HS-27A (cell line): ENCODE measurements around the gene GUCY1A2.
"Not testable (repeated sequence)": the region's sequence is repeated elsewhere in the genome, so short reads cannot be mapped to it uniquely, and the experiment has no call there.

Experiments used
- DNase-seq: peaks from one replicate; pipeline ENCODE4 v3.0.0-alpha.2; 2012; ENCODE audit warnings: low read depth, missing footprints

The GUCY1A2 gene

GRCh38 chr11:106939157-106939556 lies 79.1 kb downstream of the GUCY1A2 start:
- no peak for DNase-seq

DNA sequence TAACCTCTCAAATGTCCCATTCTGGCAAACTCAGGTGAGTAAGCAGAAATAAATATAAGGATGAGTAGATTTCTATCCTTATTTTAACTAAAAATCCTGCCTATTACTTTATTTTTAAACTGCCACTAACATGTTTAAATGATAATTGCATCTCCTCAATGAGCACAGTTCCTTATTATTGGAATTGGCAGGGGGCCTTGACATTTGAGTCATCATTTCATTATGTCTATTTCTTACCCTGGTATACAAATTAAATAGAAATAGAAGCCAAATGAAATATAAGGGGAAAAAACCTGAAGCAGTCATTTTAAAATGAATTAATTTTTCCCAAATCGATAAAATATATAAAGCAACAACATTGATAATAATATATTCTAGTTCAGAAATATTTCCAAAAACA lies 81.2 kb downstream of the GUCY1A2 start:
- DNase-seq, result no peak

DNA sequence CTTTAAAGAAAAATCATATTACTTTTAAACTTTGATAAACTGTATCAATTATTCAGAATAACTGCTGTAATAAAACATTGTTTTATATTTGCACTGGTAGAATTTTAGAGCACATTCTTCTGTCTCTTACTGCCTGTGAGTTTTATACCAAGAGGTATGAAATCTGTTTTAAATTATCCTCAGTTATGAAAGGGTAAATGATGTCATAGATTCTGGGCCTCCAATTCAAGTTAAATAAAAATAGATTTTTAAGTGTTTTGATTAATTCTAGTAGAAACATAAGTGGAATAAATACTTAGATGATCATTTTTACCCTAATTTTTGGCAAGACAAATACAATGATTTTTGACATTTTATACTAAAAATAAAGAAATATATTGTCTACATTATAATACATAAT lies 93.0 kb downstream of the GUCY1A2 start:
- DNase-seq, result no peak

DNA sequence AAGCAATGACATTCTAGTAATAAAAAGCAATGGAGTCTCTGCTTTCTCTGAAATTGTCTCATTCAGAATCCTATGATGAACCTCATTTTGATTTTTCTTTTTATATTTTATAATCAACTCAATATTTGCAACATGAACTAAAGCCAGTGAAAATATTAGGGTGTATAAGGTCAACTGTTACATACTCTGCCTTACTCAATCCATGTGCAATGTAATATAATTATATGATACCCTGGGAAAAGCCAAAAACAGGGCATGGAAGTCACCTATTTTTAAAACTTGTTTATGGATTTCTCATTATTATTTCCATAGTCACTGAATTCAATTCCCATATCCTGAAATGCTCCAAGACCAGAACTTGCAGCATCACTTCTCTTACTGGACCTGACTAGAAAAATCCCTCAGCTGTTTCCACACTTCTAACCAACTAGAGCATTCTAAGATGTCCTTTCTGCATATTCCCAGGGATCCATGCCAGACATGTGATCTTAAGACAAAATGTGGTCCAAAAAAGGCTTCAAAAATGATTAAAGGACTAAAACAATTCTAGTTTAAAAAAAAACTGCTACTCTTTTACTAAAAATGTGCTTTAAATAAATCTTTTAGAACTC lies 97.3 kb downstream of the GUCY1A2 start:
- no peak for DNase-seq

GRCh38 chr11:106917973-106918372 lies 100.3 kb downstream of the GUCY1A2 start:
- no peak for DNase-seq

DNA sequence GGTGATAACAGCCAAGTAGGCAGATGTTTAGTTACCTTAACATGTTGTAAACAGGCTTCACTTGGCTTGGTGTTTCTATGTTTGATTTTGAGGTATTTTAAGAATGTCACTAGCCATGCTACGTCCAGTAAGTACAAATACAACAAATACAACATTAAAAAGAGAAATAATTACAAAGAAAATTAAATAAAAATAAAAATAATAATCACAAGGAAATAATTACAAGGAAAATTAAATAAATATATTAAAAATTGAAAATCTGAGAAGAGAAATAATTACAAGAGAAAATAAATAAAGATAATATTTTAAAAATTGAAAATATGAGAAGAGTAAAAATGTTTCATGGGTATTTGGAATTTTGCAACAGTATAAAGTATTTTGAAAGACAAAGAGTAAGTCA lies 103.9 kb downstream of the GUCY1A2 start:
- no peak for DNase-seq

DNA sequence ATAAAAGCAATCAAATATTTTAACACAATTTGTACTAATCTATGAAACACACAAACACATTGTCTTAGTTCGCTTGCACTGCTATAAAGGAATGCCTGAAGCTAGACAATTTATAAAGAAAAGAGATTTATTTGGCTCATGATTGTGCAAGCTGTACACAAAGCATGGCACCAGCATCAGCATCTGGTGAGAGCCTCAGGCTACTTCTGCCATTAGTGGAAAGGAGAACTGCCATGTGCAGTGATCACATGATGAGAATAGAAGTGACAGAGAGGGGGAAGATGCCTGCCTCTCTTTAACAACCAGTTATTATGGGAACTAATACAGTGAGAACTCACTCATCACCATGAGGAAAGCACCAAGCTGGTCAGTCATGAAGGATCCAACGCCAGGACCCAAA lies 105.1 kb downstream of the GUCY1A2 start:
- no peak for DNase-seq

GRCh38 chr11:106904826-106905225 lies 113.5 kb downstream of the GUCY1A2 start:
- DNase-seq, result no peak

- no peak for DNase-seq
These were observed 128.6 kb downstream of the GUCY1A2 start for GRCh38 chr11:106889718-106890117.

GRCh38 chr11:106888386-106888785 lies 129.9 kb downstream of the GUCY1A2 start:
- DNase-seq, result no peak

DNA sequence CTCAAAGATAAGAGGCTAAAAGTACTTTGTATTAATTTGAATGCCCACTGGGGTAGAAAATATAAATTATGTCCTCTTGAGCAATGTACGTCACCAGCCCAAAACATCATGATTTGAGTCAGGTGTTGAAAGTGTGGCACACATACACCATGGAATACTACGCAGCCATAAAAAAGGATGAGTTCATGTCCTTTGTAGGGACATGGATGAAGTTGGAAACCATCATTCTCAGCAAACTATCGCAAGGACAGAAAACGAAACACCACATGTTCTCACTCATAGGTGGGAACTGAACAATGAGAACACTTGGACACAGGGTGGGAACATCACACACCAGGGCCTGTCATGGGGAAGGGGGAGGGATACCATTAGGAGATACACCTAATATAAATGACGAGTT lies 134.6 kb downstream of the GUCY1A2 start:
- not testable (repeated sequence) for DNase-seq

DNA sequence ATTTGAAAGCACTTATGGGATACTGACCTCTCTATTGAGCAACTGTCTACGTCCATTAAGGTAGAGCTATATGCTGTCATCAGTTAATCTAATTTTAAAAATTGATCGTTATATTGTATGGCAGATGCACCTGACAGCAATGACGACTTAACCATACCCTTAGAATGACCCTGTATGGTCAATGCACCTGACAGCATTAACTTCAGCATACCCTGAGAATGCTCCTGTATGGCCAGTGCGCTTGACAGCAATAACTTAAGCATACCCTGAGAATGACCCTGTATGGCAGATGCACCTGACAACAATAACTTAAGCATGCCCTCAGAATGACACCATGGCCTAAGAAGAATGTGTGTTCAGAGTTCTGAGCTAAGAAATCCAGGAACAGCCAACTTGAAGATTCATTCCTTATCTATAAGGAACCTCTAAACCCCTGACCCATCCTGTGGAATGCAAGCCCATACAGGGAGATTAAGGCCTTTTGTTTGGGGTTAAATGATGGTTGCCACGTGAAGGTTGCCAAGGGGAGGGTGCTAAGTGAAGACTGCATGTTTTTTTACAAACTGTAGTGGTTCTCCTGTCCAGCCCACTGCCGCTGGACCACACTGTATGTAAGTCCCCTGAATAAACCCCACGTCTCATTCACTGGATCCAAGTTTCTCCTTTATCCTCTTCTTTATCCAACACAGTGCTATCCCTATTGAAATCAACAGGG lies 138.3 kb downstream of the GUCY1A2 start:
- no peak for DNase-seq

GRCh38 chr11:106879029-106879428 lies 139.2 kb downstream of the GUCY1A2 start:
- no peak for DNase-seq

DNA sequence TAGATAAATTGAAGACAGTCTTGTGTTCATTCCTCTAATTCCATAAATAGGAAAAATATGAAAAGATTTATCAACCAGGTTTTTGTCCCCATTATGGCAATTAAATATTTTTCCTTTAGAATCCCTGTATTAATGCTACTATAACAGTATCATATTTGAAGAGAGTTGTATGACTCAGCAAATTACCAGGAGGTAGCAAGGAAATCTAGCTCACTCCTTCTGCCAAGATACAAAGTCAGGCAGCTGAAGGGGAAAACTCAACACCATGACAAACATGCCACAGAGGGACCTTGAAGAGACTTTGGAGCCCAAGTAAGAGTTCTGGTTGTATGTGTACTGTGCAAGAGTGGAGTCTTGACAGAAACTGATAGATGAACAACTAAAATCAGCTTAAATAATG lies 143.3 kb downstream of the GUCY1A2 start:
- no peak for DNase-seq

GRCh38 chr11:106872246-106872645 lies 146.0 kb downstream of the GUCY1A2 start:
- DNase-seq, result no peak

- DNase-seq, result no peak
These were observed 160.1 kb downstream of the GUCY1A2 start for GRCh38 chr11:106858200-106858599.

GRCh38 chr11:106856566-106856965 lies 161.7 kb downstream of the GUCY1A2 start:
- DNase-seq, result no peak

DNA sequence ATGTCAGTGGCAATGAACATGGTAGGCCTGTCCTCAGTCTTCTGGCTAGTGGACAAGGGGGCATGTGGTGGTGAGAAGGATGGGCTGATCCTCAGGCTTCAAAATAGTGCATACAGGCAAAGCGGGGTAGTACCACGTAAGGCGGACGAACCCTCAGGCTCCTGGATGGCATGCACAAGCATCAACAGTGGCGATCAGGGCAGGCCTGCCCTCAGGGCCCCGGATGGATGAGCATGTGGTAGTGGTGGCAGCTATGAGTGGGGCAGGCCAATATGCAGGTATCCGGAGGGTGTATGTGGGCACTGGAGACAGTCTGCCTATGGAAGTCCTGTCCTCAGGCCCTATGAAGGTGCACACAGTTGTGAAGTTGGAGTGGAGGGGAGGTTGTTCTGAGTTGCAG lies 163.8 kb downstream of the GUCY1A2 start:
- no peak for DNase-seq

DNA sequence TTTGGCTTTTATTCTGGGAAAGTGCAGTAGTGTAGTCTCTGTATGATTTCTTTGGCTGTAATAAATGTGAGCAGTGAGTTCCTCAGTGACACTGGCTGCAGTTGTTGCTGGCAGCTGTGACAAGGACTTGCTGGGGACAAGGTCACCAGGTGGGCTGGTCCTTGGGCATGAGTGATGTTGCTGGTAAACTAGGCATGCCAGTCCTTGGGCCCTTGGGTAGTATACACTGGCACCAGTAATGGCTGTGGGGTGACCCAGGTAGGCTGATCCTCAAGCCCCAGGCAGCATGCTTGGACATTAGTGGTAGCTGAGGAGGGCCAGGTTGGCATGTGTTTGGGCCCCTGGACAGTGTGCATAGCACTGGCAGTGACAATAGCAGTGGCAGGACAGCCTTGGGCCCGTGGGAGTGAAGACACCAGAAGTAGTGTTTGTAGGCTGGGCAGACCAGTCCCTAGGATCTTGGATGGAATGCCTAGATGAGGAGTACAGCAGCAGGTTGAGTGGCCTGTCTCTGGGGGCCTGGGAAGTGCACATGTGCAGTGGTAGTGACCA lies 164.3 kb downstream of the GUCY1A2 start:
- no peak for DNase-seq

- DNase-seq, result no peak
These were observed 165.5 kb downstream of the GUCY1A2 start for GRCh38 chr11:106852779-106853178.

GRCh38 chr11:106848526-106848925 lies 169.8 kb downstream of the GUCY1A2 start:
- DNase-seq, result no peak

- DNase-seq, result no peak
These were observed 176.1 kb downstream of the GUCY1A2 start for GRCh38 chr11:106842134-106842533.

GRCh38 chr11:106840947-106841346 lies 177.3 kb downstream of the GUCY1A2 start:
- DNase-seq, result no peak

DNA sequence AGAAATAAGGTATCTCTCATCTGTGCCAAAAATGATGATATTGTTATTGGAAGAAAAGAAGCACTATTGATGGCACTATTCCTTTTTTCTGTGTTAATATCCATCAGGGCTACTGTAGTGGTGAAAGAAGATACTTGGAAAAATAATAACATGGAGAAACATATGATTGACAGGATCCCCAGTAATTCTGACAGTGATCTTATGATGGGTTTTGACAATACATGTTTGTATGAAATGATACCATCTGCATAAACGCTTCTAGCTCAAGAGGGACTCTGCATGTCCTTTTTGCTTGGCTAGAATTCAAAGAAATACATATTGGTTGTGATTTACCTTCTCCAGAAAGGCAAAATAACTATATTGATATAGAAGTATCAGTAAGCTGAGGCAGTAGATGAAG lies 178.1 kb downstream of the GUCY1A2 start:
- DNase-seq, result no peak
